GM21390 (cell line): ENCODE measurements around the gene EIF2AK2.

Experiments used
- ATAC-seq: cut with Tn5 transposase; IDR thresholded peaks from one replicate; pipeline ENCODE4 v1.9.1; 2021; ENCODE audit not compliant: unreplicated experiment

Gene EIF2AK2

DNA sequence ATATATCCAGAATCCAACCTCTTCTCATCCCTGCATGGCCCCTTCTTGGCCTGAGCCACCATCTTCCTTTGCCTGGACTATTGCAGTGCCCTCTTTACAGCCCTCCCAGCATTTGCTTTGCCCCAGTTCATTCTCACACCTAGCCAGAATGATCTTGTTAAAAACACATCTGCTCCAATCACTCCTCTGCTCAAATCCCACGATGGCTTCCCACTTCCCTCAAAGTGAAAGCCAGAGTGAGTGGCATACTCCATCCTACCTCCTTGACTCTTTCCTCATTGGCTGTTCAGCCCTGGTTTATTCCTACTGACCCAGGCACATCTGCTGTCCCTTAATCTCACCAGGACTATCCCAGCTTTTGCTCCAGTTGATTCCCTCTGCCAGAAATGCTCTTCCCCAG, 17.0 kb upstream of the EIF2AK2 start:
- ATAC-seq = no peak

- no peak for ATAC-seq
Observed at GRCh38 chr2:37171624-37171950, 14.8 kb upstream of the EIF2AK2 start.

DNA sequence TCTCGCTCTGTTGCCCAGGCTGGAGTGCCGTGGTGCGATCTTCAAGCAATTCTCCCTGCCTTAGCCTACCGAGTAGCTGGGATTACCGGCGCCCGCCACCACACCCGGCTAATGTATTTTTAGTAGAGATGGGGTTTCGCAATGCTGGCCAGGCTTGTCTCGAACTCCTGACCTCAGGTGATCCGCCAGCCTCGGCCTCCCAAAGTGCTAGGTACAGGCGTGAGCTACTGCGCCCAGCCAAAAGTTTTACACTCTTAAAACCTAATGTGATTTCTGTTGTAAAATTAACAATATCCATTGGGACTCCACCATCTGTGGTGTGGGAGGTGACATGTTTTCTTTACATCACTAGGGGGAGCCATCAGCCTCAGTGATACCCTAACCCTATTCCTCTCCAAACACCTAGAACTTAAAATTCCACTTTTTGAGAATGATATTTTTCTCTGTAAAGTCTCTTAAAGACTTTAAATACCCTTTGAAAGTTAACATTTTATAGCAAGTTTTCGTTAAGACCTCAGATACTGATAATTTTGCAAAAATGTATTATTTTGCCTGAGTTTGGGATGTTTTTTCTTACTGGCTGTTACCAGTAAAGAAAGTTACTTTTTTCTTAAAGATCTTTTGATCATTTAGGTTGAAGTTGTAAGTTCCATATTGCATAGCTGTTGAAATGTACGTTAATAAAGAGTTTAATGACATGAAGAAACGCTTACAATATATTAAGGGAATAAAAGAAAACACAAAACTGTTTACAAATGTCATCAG, 11.6 kb upstream of the EIF2AK2 start:
- ATAC-seq = no peak

DNA sequence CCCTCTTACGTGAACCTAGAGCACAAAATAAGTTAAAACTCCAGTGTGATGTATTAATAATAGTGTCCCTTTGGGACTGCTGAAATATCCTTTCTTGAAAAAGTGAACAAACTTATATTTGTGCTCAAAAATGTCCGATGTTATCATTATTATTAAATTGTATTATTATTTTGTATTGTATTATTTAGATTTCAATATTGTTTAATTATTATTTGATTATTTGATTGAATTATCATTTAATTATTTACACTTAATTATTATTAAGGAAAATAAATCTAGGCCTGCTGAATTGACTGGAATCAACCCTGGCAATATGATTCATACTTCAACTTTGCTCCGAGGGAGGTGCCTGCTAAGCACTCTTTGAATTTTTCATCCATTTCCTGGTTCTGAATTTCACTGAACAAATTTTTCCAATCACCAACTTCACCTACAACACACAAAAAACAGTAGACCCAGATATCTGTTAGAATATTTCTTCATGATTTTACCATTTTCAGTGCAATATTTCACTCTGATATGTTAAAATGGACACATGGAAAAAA, 10.9 kb upstream of the EIF2AK2 start:
- no peak for ATAC-seq

GRCh38 chr2:37164757-37165156, 8.0 kb upstream of the EIF2AK2 start:
- ATAC-seq = no peak

- ATAC-seq = peak; percentile 18
Observed at GRCh38 chr2:37156071-37156856, 516 bp downstream of the EIF2AK2 start.

- no peak for ATAC-seq
Observed at GRCh38 chr2:37154785-37155184, 2.0 kb downstream of the EIF2AK2 start.

GRCh38 chr2:37153224-37153623, 3.6 kb downstream of the EIF2AK2 start:
- no peak for ATAC-seq

- ATAC-seq = no peak
Observed at GRCh38 chr2:37149626-37150322, 7.0 kb downstream of the EIF2AK2 start.

GRCh38 chr2:37148325-37148724, 8.5 kb downstream of the EIF2AK2 start:
- ATAC-seq = no peak

GRCh38 chr2:37146062-37146461, 10.7 kb downstream of the EIF2AK2 start:
- no peak for ATAC-seq

DNA sequence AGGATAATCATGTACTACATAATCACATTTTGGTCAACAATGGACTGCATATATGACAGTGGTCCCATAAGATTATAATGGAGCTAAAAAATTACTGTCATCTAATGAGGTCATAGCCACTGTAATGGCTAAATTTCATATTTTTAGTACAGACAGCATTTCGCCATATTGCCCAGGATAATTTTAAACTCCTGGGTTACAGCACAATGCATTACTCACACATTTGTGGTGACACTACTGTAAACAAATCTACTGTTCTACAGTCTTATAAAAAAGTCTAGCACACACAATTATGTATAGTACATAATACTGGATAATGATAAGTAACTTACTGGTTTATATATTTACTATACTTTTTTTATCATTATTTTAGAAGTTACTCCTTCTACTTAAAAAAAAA, 12.8 kb downstream of the EIF2AK2 start:
- no peak for ATAC-seq

DNA sequence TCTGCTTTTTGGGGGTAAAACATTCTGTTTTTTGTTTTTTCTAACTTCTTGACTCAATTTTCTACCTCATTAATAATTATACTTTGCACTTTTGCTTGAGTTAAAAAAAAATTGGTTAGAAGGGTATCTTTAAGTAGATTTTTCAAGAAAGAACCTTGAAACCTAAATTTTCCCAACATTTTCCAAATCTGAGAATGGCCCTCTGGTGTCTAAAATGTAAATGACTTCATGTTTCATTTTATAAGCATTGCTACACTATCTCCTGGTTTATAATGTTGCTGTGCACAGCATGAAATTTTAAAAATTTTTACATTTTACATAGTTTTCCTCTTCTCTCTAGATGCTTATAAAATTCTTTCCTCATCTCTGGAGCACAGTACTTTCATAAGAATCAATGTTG, 14.2 kb downstream of the EIF2AK2 start:
- no peak for ATAC-seq

GRCh38 chr2:37132914-37133313, 23.9 kb downstream of the EIF2AK2 start:
- ATAC-seq = no peak

DNA sequence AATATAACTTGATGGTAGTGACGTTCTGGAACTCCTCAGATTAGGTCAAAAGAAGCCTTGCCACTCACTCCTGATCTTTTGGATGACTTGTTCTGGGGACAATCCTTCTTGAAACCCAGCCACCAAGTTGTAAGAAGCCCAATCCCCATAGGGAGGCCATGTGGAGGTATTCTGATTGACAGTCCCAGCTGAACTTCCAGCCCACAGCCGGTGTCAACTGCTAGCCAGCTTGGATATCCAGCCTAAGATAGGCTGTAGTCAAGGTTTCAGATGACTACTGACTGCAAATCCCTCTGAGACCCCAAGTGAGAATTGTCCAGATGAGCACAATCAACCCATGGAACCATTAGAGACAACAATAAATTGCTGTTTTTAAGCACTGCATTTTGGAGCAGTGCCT, 31.4 kb downstream of the EIF2AK2 start:
- no peak for ATAC-seq

DNA sequence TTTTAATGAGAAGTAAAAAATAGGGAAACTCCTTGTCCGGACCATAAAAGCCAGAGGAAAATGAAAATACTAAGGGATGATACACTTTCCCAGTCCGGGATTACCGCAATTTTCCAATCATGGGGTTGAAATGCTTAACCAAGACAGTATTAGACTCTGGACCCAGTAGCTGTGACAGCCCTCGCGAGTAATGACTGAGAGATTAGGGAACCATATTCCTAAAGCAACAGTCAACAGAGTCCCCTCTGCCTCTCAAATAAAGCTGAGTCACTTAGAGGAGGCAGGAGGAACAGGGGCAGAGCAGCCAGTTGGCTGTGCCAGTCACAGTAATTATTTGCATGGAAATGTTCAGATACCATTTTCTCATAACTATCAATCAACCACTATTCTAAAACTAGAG, 37.6 kb downstream of the EIF2AK2 start:
- ATAC-seq = no peak

DNA sequence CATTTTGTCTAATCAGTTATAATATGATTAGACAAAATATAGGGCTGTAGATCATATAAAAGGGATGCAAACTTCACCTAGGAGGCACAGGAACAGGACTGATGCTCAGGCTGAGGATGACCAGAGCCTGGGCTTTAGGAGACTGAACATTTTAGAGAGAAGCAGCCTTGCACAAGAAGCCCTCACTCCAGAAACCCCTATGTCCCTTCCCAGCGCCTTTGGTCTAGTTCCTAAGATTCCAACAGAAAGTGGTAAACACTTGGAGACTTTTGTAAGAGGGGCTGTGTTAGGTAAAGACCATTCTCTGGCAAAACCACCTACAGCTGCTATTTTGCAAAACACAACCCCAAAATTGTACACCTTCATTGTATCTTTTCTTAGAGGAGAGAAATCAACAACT, 39.2 kb downstream of the EIF2AK2 start:
- ATAC-seq = no peak

GRCh38 chr2:37111958-37112357, 44.8 kb downstream of the EIF2AK2 start:
- no peak for ATAC-seq

- no peak for ATAC-seq
Observed at GRCh38 chr2:37110306-37111212, 46.2 kb downstream of the EIF2AK2 start.

GRCh38 chr2:37109523-37109922, 47.3 kb downstream of the EIF2AK2 start:
- no peak for ATAC-seq

DNA sequence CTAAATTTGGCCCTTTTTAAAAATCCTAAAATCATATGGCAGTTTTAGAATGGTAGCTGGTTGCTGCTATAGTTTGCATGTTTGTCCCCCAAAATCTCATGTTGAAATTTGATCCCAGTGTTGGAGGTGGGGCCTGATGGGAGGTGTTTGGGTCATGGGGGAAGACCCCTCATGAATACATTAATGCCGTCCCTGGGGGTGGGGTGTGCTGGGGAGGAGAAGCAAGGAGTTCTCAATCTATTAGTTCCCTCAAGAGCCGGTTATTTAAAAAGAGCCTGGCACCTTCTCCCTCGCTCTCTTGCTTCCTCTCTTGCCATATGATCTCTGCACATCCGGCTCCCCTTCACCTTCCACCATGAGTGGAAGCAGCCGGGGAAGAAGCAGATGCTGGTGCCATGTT, 51.6 kb downstream of the EIF2AK2 start:
- no peak for ATAC-seq
